Omental fat pad (tissue), 4 donors: ENCODE data around the gene TSC22D2. TPM values are rescaled to one million over a fixed set of nuclear protein-coding genes. Genes with fewer than 3 reads are reported as not detected.

Experiments used
- ATAC-seq: fragments of 150-250 bp; one replicate; pipeline ENCODE4 v1.9.1; 2016; ENCODE audit warnings: mild to moderate bottlenecking, moderate library complexity; ENCODE audit not compliant: low FRiP score
- DNase-seq: peaks from one replicate; pipeline ENCODE4 v3.0.0-alpha.2; 2019; ENCODE audit warnings: low spot score
- total RNA-seq, 4 donors: library from RNA; depleted of rRNA; stranded (reverse); fragments of >200 nt; gene quantifications; one replicate each; pipeline ENCODE4 v1.1.0, GENCODE V29; 2016
- TF ChIP-seq, protein P1 (sequence below), 3 donors: fragments of 450-650 bp; IDR thresholded peaks; one replicate each; pipeline ENCODE4 v1.5.1; 2016 to 2017; ENCODE audit warnings: antibody characterized with exemption in 3 of 3, mild to moderate bottlenecking in 3 of 3, moderate library complexity in 2 of 3

TSC22D2 gene
- total RNA-seq, 4 donors from 2014 or later: 15.8 to 66.2 (median 22.9) TPM

DNA sequence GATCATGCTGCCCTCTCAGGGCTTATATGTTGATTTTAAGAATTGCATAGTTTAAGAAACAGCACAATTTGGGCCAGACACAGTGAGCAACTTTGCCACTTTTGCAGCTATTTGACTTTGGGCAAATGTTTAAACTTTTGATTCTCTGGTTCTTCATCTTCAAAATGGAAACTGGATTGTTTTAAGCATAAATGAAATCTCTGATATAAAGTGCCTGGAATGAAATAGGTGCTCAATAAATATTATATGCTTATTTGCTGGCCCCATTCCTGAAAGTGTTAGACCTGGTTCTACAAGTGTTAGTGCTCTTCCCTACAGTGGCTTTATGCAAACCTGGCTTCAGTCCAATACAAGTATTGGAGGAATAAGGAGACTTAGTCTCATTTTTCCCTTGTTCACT is 33.1 kb upstream of the TSC22D2 start:
- TF ChIP-seq, protein P1, sequence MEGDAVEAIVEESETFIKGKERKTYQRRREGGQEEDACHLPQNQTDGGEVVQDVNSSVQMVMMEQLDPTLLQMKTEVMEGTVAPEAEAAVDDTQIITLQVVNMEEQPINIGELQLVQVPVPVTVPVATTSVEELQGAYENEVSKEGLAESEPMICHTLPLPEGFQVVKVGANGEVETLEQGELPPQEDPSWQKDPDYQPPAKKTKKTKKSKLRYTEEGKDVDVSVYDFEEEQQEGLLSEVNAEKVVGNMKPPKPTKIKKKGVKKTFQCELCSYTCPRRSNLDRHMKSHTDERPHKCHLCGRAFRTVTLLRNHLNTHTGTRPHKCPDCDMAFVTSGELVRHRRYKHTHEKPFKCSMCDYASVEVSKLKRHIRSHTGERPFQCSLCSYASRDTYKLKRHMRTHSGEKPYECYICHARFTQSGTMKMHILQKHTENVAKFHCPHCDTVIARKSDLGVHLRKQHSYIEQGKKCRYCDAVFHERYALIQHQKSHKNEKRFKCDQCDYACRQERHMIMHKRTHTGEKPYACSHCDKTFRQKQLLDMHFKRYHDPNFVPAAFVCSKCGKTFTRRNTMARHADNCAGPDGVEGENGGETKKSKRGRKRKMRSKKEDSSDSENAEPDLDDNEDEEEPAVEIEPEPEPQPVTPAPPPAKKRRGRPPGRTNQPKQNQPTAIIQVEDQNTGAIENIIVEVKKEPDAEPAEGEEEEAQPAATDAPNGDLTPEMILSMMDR (IDR thresholded peaks at IDR 0.05): no peak
- DNase-seq: no peak
- no peak for ATAC-seq

DNA sequence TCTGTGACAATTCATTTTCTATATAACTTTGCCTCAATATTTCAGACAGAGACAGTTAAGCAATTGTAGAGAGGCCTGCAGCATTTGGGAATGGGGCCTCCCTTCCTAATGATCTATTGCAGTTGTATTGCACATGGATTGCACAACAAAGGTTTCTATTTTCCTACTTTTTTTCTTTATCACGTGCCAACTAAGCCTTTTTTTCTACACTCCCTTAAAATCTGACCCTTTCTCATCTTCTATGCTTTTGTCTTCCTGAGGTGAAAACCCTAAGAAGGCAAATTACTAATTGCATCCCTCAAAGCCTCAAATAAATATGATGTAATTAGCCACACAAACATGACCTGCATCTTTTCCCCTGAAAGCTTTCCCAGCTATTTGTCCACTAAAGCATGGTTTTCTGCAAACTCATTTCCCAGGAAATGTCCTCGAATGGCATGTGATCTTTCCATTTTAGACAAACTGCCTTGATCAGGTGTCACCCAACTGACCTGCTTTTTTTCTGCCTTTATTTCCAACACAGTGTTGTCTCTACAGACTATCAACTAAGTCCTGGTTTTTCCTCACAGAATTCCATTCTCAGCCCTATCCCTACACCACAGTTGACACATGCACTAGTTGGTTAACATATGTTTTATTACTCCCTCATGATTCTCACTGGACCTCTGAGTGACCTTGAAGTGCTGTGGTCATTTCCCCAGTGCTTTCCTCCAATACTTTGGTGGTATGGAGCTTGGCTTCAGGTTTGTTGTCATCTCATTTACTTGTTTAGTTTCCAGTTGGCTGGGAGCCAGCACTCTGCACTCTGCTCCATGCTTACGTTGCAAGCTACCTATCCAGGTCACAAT is 31.9 kb upstream of the TSC22D2 start:
- ATAC-seq: no peak
- no peak for DNase-seq
- TF ChIP-seq, protein P1 (IDR thresholded peaks at IDR 0.05): no peak

DNA sequence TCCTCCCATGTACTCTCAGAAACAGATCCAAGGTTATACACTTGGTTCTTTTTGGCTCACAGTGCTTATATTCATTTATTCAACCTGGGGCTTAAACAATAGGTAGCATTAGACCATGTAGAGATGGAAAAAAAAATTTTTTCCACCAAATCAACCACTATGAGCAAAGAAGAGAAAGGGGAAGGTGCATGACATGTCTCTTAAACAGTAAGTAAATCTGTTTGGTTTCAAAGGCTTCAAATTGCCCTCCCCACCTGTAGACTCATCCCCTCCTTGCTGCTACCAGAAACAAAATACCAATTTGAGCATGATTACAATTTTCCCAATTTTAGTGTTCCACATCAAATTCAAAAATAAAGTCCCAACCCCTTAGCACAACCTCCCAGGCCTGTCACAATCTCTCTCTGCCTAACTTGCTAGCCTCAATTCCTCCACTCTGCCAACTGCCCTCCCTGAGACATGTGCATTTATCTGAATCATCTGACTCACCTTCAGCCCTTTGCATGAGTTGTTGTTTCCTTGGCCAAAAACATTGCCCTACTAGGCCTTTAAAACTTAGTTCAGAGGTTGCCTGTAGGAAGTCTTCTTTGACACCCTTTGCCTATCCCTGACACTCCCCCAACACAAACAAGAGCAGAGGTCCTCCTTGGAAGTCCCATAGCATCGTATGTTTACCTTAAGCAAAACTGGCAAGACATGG is 30.3 kb upstream of the TSC22D2 start:
- DNase-seq (no peak), ATAC-seq (no peak)
- TF ChIP-seq, protein P1 (IDR thresholded peaks at IDR 0.05): no peak

DNA sequence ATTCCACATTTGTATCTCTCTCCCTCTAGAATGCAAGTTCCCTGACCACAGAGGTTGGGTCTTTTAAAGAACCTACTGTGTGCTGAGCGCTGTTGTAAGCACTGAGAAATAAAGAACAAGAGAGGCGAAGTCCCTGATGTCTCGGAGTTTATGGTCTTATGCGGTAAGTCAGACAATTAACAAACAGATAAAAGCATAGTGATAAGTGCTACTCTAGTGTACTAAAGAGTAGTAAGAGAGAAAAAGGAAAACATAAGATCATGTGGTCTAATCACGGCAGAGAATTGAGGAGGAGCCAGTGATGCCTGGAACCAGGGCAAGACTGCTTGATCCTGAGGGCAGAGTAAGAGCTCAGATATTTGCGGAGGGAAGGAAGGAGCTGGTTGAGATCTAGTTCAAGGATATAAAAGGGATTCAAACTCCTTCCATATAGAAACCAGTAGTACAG is 29.8 kb upstream of the TSC22D2 start:
- no peak for DNase-seq
- TF ChIP-seq, protein P1 (IDR thresholded peaks at IDR 0.05): no peak
- ATAC-seq: no peak

DNA sequence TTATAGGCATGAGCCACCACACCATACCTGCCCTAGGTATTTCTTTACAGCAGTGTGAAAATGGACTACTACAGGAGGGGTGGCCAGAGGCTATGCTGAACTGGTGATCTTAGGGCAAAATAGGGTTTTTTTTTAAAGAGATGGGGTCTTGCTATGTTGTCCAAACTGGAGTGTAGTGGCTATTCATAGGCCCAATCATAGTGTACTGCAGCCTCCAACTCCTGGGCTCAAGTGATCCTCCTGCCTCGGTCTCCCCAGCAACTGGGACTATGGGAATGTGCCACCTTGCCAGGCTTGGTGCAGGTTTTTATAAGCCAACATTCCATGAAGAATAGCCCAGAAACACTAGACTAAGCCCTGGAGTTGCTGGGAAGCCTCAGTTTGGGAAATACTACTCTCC is 28.6 kb upstream of the TSC22D2 start:
- ATAC-seq (no peak), DNase-seq (no peak)
- TF ChIP-seq, protein P1 (IDR thresholded peaks at IDR 0.05): no peak

DNA sequence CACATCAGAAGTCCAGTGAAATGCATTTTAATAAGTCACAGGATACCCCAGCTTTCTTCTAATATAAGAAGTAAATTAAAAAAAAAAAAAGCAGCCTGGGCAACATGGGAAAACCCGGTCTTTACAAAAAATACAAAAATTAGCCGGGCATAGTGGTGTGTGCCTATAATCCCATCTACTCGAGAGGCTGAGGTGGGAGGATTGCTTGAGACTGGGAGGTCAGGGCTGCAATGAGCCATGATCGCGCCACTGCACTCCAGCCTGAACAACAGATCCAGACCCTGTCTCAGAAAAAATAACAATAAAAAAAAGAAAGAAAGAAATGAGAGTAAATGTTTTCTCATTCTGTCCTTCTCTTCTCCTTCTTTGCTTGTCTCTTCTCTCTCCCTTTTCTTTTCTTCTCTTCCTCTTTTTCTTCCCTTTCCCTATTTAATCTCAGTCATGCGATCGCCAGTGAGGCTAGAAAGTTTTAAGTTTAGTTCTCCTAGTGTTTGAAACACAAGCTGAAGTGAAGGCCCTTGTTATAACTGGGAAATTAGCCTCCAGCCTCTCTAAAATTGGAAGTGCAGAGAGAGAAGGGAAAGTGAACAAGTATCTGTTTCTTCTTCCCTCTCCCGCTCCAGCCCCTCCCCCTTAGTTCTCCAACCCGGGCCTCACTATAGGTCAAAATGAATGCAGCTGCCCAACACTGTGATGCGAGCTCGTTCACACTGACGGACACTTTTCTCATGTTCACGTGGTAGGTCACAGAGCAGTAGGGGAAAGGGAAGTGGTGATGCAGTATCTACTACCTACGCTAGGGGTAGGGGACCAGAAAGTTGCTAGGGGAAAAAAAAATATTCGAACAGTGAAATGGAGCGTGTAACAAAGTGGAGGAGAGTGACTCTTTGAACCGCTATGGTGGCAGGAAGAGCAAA is 23.5 kb upstream of the TSC22D2 start:
- ATAC-seq: no peak
- TF ChIP-seq, protein P1 (IDR thresholded peaks at IDR 0.05): no peak
- no peak for DNase-seq
